OCI-LY3 (cell line): ENCODE data around the gene DNAH5.

Source experiments
- EZH2phosphoT487 ChIP-seq: fragments of 200-600 bp; shearing (Covaris generic); IDR thresholded peaks from 2 replicates; pipeline ENCODE4 v1.6.1; 2018; ENCODE audit warnings: antibody characterized with exemption, mixed run types, low read depth
- TF ChIP-seq, protein P1 (sequence below): fragments of 200-600, 300-600 bp; sonication (generic); IDR thresholded peaks from 2 replicates; pipeline ENCODE4 v1.5.1; 2014; ENCODE audit warnings: antibody characterized with exemption, low read length, low read depth

DNA sequence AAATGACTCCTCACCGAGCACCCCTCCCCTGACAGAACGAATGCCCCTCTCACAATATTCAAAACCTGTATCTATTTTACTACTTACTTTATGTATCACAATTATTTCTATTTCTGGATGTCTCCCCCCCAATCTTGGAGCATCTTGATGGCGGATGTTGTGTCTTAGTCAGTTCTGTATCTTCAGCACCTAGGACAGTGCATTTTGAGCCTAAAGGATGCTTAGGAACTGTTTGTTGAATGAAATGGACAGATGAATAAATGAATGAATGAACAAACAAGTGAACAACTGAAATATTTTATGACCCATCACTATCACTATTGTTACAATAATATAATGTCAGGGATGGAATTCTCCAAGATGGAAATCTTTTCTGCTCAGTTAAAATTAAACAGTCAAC is 295.7 kb downstream of the DNAH5 start:
- TF ChIP-seq, protein P1, sequence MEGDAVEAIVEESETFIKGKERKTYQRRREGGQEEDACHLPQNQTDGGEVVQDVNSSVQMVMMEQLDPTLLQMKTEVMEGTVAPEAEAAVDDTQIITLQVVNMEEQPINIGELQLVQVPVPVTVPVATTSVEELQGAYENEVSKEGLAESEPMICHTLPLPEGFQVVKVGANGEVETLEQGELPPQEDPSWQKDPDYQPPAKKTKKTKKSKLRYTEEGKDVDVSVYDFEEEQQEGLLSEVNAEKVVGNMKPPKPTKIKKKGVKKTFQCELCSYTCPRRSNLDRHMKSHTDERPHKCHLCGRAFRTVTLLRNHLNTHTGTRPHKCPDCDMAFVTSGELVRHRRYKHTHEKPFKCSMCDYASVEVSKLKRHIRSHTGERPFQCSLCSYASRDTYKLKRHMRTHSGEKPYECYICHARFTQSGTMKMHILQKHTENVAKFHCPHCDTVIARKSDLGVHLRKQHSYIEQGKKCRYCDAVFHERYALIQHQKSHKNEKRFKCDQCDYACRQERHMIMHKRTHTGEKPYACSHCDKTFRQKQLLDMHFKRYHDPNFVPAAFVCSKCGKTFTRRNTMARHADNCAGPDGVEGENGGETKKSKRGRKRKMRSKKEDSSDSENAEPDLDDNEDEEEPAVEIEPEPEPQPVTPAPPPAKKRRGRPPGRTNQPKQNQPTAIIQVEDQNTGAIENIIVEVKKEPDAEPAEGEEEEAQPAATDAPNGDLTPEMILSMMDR = no peak
- no peak for TF ChIP-seq EZH2phosphoT487
